ENCODE measurements around the gene SCAND1. TPM values are rescaled to one million over a fixed set of nuclear protein-coding genes. Genes with fewer than 3 reads are reported as not detected.
A peak's percentile ranks its signal among the peaks of the same experiment; 100 is the strongest.

Gene SCAND1
- total RNA-seq, 1 donor from 2014 or later, result 51.9 TPM

DNA sequence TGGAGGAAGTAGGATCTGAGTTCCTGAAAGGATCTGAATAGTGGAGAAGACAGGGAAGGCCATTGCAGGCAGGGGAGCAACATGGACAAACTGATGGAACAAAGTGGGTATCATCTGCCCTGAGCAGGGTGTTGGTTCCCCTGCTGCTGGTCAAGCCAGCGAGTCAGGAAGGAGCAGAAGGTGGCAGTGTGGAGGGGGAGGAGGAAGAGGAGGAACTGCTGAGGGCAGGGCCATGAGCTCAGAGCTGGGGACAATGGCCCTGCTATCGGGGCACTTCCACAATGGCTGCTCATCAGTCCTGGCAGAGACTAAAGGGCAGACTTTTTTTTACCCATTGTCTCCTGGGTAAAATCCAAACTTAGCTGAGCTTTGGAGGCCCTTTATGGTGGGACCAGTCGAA, 27.7 kb upstream of the SCAND1 start:
- DNase-seq, result no peak
- no peak overlapping the region for H3K27ac ChIP-seq
- H3K27me3 ChIP-seq (ENCODE audit: low read depth), result no peaks in the 10 kb centered on the region
- H3K4me3 ChIP-seq, result no peak overlapping the region
- no peaks in the 10 kb centered on the region for H3K4me1 ChIP-seq
- H3K36me3 ChIP-seq, result no peaks in the 10 kb centered on the region
- intact Hi-C loops (cut with DNase I), result no loop called here
- ATAC-seq, result peak in 1 of 2 donors; percentile 11
- TF ChIP-seq, protein P1, sequence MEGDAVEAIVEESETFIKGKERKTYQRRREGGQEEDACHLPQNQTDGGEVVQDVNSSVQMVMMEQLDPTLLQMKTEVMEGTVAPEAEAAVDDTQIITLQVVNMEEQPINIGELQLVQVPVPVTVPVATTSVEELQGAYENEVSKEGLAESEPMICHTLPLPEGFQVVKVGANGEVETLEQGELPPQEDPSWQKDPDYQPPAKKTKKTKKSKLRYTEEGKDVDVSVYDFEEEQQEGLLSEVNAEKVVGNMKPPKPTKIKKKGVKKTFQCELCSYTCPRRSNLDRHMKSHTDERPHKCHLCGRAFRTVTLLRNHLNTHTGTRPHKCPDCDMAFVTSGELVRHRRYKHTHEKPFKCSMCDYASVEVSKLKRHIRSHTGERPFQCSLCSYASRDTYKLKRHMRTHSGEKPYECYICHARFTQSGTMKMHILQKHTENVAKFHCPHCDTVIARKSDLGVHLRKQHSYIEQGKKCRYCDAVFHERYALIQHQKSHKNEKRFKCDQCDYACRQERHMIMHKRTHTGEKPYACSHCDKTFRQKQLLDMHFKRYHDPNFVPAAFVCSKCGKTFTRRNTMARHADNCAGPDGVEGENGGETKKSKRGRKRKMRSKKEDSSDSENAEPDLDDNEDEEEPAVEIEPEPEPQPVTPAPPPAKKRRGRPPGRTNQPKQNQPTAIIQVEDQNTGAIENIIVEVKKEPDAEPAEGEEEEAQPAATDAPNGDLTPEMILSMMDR (IDR thresholded peaks at IDR 0.05), result no peak
- no peaks in the 10 kb centered on the region for H3K9me3 ChIP-seq

DNA sequence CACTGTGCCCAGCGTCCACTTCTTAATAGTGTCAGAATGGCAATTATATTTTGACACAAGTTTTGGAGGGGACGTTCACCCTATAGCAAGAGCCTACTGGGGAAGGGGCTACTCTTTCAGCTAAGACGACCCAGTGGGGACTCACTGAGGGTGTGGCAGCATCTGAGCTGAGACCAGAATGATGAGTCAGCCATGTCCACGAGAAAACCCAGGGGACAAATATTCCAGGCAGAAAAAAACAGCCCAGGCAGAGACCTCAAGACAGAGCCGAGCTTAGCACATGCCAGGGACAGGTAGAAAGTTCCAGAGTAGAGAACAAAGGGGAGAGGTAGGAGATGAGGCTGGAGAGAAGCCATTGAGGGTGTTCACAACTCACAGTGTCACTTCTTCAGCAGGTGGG, 25.2 kb upstream of the SCAND1 start:
- no peaks in the 10 kb centered on the region for H3K9me3 ChIP-seq
- no peak for ATAC-seq
- no peak overlapping the region for H3K4me3 ChIP-seq
- DNase-seq, result no peak
- no peaks in the 10 kb centered on the region for H3K27me3 ChIP-seq (ENCODE audit: low read depth)
- H3K4me1 ChIP-seq, result no peaks in the 10 kb centered on the region
- intact Hi-C loops (cut with DNase I), result no loop called here
- H3K36me3 ChIP-seq, result no peaks in the 10 kb centered on the region
- TF ChIP-seq, protein P1 (IDR thresholded peaks at IDR 0.05), result no peak
- no peak overlapping the region for H3K27ac ChIP-seq

DNA sequence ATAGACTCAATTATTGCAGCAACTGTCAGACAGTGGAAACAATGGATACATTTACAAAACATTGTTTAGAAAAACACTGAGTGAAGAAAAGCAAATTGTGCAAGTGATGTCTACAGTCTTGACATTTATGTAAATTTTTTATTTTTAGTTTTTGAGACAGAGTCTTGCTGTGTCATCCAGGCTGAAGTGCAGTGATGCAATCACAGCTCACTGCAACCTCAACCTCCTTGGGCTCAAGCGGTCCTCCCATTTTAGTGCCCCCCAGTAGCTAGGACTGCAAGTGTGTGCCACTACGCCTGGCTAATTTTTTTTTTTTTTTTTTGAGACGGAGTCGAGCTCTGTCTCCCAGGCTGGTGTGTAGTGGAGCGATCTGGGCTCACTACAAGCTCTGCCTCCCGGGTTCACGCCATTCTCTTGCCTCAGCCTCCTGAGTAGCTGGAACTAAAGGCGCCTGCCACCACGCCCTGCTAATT, 23.8 kb upstream of the SCAND1 start:
- ATAC-seq (peak; percentile 37 to 48), DNase-seq (no peak)
- Histone ChIP-seq H3K4me3 (no peak overlapping the region), H3K36me3 (no peaks in the 10 kb centered on the region), H3K27me3 (ENCODE audit: low read depth) (no peaks in the 10 kb centered on the region), H3K4me1 (no peaks in the 10 kb centered on the region), H3K9me3 (no peaks in the 10 kb centered on the region), H3K27ac (no peak overlapping the region)
- TF ChIP-seq, protein P1 (IDR thresholded peaks at IDR 0.05), result no peak
- intact Hi-C loops (cut with DNase I), result no loop called here

DNA sequence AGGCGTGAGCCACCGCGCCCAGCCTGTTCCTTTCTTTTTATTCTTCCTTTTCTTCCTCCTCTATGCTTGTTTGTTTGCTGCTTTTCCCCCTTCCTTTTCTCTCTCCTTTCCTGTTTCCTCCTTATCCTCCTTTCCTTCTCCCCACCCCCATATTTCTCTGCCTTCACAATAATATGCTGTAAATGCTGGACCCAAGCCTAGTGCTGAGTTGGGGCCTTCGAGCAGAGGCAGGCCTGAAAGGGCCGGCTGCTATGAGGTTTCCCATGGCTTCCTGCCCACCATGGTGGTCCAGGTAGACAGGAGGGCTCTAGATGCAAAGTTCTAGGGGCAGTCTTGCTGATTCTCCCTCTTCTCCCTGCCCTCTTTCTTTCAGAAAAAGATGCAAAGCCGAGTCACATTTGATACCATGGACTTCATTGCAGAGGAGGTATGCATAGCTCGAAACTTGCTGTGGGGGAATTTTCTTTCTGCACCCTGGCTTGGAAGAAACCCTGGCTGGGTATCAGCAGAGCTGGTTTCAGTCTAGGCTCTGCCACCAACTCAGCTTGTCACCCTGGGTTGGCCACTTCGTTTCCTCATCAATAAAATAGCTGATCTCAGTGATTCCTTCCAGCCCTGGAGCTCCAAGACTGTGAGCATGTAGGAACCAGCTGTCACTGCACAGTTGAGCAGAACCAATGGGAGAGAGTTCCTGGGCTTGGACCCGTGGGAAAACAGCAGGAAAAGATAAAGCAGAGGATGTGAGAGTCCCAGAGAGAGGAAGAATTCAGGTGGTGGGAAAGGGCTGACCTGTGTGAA, 21.5 kb upstream of the SCAND1 start:
- H3K27ac ChIP-seq, result no peak overlapping the region
- DNase-seq, result no peak
- no peak overlapping the region for H3K4me3 ChIP-seq
- intact Hi-C loops (cut with DNase I), result no loop called here
- TF ChIP-seq, protein P1 (IDR thresholded peaks at IDR 0.05), result no peak
- ATAC-seq, result peak; percentile 24
- no peaks in the 10 kb centered on the region for H3K9me3 ChIP-seq
- no peaks in the 10 kb centered on the region for H3K4me1 ChIP-seq
- no peaks in the 10 kb centered on the region for H3K36me3 ChIP-seq
- no peaks in the 10 kb centered on the region for H3K27me3 ChIP-seq (ENCODE audit: low read depth)

DNA sequence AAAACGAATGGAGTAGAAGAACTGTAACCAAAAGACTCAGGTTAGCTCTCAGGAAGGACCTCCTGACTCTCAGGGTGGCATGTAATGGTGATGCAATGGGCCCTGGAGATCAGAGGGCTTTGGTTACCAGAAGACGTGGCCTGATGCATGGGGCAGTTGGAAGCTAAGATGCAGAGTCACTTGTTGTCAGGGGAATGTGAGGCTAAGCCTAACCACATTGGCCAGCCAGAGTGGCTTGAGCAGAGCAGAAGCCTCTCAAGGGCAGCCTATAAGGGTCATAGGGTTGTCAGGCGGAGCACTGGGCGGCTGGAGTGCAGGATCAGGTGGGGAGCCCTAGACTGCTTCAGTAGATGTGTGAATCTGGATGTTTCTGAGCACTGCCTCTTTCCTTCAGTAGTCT, 20.0 kb upstream of the SCAND1 start:
- Histone ChIP-seq H3K27me3 (ENCODE audit: low read depth) (no peaks in the 10 kb centered on the region), H3K27ac (no peak overlapping the region), H3K9me3 (no peaks in the 10 kb centered on the region), H3K4me3 (no peak overlapping the region), H3K36me3 (no peaks in the 10 kb centered on the region), H3K4me1 (no peaks in the 10 kb centered on the region)
- TF ChIP-seq, protein P1 (IDR thresholded peaks at IDR 0.05), result no peak
- intact Hi-C loops (cut with DNase I), result no loop called here
- no peak for DNase-seq
- ATAC-seq, result no peak
